Measurements from ENCODE around the gene CCR5AS.

The CCR5AS gene

GRCh38 chr3:46375218-46375617 lies 31.6 kb downstream of the CCR5AS start:
- no peak for DNase-seq

DNA sequence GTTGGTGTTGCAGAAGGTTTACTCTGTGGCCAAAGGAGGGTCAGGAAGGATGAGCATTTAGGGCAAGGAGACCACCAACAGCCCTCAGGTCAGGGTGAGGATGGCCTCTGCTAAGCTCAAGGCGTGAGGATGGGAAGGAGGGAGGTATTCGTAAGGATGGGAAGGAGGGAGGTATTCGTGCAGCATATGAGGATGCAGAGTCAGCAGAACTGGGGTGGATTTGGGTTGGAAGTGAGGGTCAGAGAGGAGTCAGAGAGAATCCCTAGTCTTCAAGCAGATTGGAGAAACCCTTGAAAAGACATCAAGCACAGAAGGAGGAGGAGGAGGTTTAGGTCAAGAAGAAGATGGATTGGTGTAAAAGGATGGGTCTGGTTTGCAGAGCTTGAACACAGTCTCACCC lies 32.1 kb downstream of the CCR5AS start:
- DNase-seq: no peak

GRCh38 chr3:46372492-46373359 lies 34.1 kb downstream of the CCR5AS start:
- no peak for DNase-seq

GRCh38 chr3:46371519-46372340 lies 35.1 kb downstream of the CCR5AS start:
- no peak for DNase-seq

DNA sequence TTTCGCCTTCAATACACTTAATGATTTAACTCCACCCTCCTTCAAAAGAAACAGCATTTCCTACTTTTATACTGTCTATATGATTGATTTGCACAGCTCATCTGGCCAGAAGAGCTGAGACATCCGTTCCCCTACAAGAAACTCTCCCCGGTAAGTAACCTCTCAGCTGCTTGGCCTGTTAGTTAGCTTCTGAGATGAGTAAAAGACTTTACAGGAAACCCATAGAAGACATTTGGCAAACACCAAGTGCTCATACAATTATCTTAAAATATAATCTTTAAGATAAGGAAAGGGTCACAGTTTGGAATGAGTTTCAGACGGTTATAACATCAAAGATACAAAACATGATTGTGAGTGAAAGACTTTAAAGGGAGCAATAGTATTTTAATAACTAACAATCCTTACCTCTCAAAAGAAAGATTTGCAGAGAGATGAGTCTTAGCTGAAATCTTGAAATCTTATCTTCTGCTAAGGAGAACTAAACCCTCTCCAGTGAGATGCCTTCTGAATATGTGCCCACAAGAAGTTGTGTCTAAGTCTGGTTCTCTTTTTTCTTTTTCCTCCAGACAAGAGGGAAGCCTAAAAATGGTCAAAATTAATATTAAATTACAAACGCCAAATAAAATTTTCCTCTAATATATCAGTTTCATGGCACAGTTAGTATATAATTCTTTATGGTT lies 35.9 kb downstream of the CCR5AS start, which contains the start of gene CCR5:
CCR5 (plus strand) TSS at position 108 of the 680 bp plus-strand sequence. CDS start 1,957 bp downstream, outside the sequence.
- no peak for DNase-seq

DNA sequence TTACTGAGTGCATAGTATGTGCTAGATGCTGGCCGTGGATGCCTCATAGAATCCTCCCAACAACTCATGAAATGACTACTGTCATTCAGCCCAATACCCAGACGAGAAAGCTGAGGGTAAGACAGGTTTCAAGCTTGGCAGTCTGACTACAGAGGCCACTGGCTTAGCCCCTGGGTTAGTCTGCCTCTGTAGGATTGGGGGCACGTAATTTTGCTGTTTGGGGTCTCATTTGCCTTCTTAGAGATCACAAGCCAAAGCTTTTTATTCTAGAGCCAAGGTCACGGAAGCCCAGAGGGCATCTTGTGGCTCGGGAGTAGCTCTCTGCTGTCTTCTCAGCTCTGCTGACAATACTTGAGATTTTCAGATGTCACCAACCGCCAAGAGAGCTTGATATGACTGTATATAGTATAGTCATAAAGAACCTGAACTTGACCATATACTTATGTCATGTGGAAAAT lies 37.2 kb downstream of the CCR5AS start:
- no peak for DNase-seq

GRCh38 chr3:46369151-46369550 lies 37.7 kb downstream of the CCR5AS start:
- no peak for DNase-seq

- DNase-seq: no peak
These were observed 38.3 kb downstream of the CCR5AS start for GRCh38 chr3:46368569-46368968.

- DNase-seq: no peak
These were observed 39.1 kb downstream of the CCR5AS start for GRCh38 chr3:46367811-46368210.

- DNase-seq: no peak
These were observed 40.9 kb downstream of the CCR5AS start for GRCh38 chr3:46365737-46366524.

DNA sequence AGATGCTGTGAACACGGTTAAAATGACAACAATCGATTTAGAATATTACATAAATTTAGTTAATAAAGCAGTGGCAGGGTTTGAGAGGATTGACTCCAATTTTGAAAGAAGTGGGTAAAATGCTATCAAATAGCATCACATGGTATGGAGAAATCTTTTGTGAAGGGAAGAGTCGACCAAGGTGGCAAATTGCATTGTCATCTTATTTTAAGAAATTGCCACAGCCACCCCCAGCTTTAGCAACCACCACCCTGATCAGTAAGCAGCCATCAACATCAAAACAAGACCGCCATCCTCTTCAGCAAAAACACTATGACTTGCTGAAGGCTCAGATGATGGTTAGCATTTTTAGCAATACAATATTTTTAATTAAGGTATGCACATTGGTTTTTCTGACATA lies 41.8 kb downstream of the CCR5AS start:
- no peak for DNase-seq

GRCh38 chr3:46361408-46362283 lies 45.2 kb downstream of the CCR5AS start:
- no peak for DNase-seq

GRCh38 chr3:46360907-46361306 lies 46.0 kb downstream of the CCR5AS start:
- no peak for DNase-seq

DNA sequence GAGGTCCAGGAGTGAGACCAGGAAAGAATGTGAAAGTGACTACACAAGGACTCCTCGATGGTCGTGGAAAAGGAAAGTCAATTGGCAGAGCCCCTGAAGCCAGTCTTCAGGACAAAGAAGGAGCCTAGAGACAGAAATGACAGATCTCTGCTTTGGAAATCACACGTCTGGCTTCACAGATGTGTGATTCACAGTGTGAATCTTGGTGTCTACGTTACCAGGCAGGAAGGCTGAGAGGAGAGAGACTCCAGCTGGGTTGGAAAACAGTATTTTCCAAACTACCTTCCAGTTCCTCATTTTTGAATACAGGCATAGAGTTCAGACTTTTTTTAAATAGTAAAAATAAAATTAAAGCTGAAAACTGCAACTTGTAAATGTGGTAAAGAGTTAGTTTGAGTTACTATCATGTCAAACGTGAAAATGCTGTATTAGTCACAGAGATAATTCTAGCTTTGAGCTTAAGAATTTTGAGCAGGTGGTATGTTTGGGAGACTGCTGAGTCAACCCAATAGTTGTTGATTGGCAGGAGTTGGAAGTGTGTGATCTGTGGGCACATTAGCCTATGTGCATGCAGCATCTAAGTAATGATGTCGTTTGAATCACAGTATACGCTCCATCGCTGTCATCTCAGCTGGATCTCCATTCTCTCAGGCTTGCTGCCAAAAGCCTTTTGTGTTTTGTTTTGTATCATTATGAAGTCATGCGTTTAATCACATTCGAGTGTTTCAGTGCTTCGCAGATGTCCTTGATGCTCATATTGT lies 47.0 kb downstream of the CCR5AS start:
- DNase-seq: no peak

GRCh38 chr3:46358466-46358865 lies 48.4 kb downstream of the CCR5AS start:
- DNase-seq: no peak

- DNase-seq: no peak
These were observed 50.0 kb downstream of the CCR5AS start for GRCh38 chr3:46356909-46357308.

DNA sequence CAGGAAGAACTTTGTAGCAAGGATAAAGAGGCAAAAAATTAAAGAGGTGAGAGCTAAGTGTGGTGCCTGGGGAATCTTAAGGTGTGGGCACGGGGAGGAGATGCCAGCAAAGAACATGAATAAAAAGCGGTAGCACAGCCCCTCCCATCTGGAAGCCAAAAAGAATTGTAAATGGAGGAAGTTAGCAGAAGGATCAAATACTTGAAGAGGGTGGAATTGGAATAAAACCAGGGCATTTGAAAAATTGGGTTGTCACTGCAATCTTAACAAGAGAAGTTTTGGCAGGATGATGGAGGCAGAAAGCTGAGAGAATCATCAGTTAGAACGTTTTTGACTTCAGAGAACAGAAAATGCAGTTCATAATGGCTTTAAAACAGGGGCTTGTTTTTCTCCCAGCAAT lies 50.6 kb downstream of the CCR5AS start:
- no peak for DNase-seq

DNA sequence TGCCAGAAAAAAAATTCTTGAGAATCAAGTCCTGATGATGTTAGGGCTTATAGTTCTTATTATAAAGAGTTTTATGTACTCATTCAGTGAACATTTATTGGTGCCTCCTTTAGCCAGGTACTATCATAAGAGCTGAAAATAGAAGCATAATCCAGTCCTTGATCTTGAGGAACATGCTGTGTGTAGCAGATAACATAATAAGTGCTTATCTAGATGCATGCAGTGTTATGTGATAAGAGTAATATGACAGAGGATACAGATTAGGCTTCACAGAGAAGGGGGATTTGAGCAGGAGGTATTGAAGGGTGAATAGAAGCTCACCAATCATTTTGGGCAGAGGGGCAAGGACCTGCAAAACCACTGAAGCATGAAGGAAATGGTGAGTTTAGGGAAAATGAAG lies 51.9 kb downstream of the CCR5AS start:
- DNase-seq: no peak

- DNase-seq: no peak
These were observed 52.4 kb downstream of the CCR5AS start for GRCh38 chr3:46354478-46354877.

GRCh38 chr3:46353647-46354410 lies 53.0 kb downstream of the CCR5AS start, which contains the start of gene CCR2:
TSS of gene CCR2 (plus strand) at chr3:46354111. CDS start at chr3:46357528, 3,417 bp downstream.
- no peak for DNase-seq

Data from activated naive CD4-positive, alpha-beta T cell treated with anti-CD3 and anti-CD28 coated beads, Interleukin-2, amount 50 U/mL, for 16 hours (primary cell).